ENCODE data around the gene UNC13D.

UNC13D gene

DNA sequence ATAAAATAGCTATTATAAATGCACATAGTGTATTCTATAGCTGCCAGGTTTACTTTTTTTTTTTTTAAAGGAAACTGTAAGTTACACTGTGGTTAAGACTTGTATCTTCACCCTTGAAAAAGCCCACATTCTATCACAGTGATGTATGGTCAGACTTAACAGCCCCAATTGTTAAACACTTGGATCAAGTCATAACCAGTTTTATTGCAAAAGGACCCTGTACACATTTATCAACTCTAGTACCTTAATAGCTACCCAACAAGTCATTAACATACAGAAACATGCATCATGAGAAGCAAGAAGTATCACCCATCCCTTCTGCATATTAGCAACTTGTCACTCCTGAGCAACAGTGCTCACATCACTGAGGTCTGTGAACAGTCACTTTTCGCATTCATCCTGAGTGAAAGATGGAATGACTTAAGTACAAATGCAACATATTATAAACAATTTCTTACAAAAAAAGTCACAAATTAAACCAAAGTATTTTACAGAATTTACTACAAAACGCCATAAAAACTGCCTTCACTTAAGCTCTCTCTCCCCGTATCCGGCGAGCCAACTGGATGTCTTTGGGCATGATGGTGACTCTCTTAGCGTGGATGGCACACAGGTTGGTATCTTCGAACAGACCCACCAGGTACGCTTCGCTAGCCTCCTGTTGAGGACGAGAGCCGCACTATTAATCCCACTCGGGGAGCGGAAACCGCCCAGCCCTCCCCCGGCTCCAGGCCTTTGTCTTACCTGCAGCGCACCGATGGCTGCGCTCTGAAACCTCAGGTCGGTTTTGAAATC, 65.9 kb downstream of the UNC13D start:
- in situ Hi-C loops (cut with MboI; ENCODE audit: low sequenced_read_pairs), result loop anchor here (25.0 kb wide), 1 partner anchor 109 kb away; the partner anchor contains the start of genes TRIM47 and TRIM65

- in situ Hi-C loops (cut with MboI; ENCODE audit: low sequenced_read_pairs), result loop anchor here (25.0 kb wide), 1 partner anchor 110 kb away; the partner anchor contains the start of genes TRIM47 and TRIM65
Observed at GRCh38 chr17:75777296-75777922, 66.8 kb downstream of the UNC13D start.

Measured in HL-60/S4 treated with retinoic acid at 250 ng/mL for 4 days and 3 days (cell line).